ENCODE results near the gene KRTAP13-1. TPM values are rescaled to one million over a fixed set of nuclear protein-coding genes. Genes with fewer than 3 reads are reported as not detected.

The KRTAP13-1 gene
- total RNA-seq, 1 donor from 2014 or later = not detected

Other genes starting within 250 kb of the KRTAP13-1 start
- gene CLDN17, start 229.2 kb upstream of the KRTAP13-1 start, total RNA-seq = not detected in 2 replicates
- 0.35 TPM in 1 of 2 replicates, not detected in the other for gene CLDN8, start 179.9 kb upstream of the KRTAP13-1 start, total RNA-seq
- not detected in 2 replicates for gene KRTAP24-1, start 113.1 kb upstream of the KRTAP13-1 start, total RNA-seq
- not detected in 2 replicates for gene KRTAP25-1, start 106.5 kb upstream of the KRTAP13-1 start, total RNA-seq
- gene KRTAP26-1, start 75.7 kb upstream of the KRTAP13-1 start, total RNA-seq = not detected in 2 replicates
- gene KRTAP27-1, start 58.3 kb upstream of the KRTAP13-1 start, total RNA-seq = not detected in 2 replicates
- not detected in 2 replicates for gene KRTAP23-1, start 47.4 kb upstream of the KRTAP13-1 start, total RNA-seq
- not detected in 2 replicates for gene KRTAP13-2, start 23.8 kb upstream of the KRTAP13-1 start, total RNA-seq
- not detected in 2 replicates for gene KRTAP13-3, start 29.9 kb downstream of the KRTAP13-1 start, total RNA-seq
- gene KRTAP13-4, start 34.2 kb downstream of the KRTAP13-1 start, total RNA-seq = not detected in 2 replicates
- gene KRTAP15-1, start 44.2 kb downstream of the KRTAP13-1 start, total RNA-seq = not detected in 2 replicates
- gene KRTAP19-1, start 84.3 kb downstream of the KRTAP13-1 start, total RNA-seq = not detected in 2 replicates
- not detected in 2 replicates for gene KRTAP19-2, start 91.4 kb downstream of the KRTAP13-1 start, total RNA-seq
- not detected in 2 replicates for gene KRTAP19-3, start 96.0 kb downstream of the KRTAP13-1 start, total RNA-seq
- not detected in 2 replicates for gene KRTAP19-4, start 101.1 kb downstream of the KRTAP13-1 start, total RNA-seq
- gene KRTAP19-5, start 106.1 kb downstream of the KRTAP13-1 start, total RNA-seq = not detected in 2 replicates
- not detected in 2 replicates for gene KRTAP19-6, start 145.8 kb downstream of the KRTAP13-1 start, total RNA-seq
- not detected in 2 replicates for gene KRTAP19-7, start 165.3 kb downstream of the KRTAP13-1 start, total RNA-seq
- gene KRTAP22-2, start 194.4 kb downstream of the KRTAP13-1 start, total RNA-seq = not detected in 2 replicates
- not detected in 2 replicates for gene KRTAP6-3, start 196.4 kb downstream of the KRTAP13-1 start, total RNA-seq
- not detected in 2 replicates for gene KRTAP6-2, start 202.9 kb downstream of the KRTAP13-1 start, total RNA-seq
- not detected in 2 replicates for gene KRTAP22-1, start 205.1 kb downstream of the KRTAP13-1 start, total RNA-seq
- gene KRTAP6-1, start 217.9 kb downstream of the KRTAP13-1 start, total RNA-seq = not detected in 2 replicates
- not detected in 2 replicates for gene KRTAP20-1, start 220.4 kb downstream of the KRTAP13-1 start, total RNA-seq
- not detected in 2 replicates for gene KRTAP20-4, start 224.6 kb downstream of the KRTAP13-1 start, total RNA-seq
- not detected in 2 replicates for gene KRTAP20-2, start 239.2 kb downstream of the KRTAP13-1 start, total RNA-seq
- gene KRTAP20-3, start 246.8 kb downstream of the KRTAP13-1 start, total RNA-seq = not detected in 2 replicates